ENCODE data around the gene CAPN10. TPM values are rescaled to one million over a fixed set of nuclear protein-coding genes. Genes with fewer than 3 reads are reported as not detected.

CAPN10 gene
- polyA plus RNA-seq, 2 of the 4 experiments (the other 2 are of a cell fraction): 8.4 to 15.8 TPM

- H3K4me2 ChIP-seq: no peak overlapping the region
- ChIA-PET POLR2A (interaction anchor here (3.4 kb wide), 1 partner anchor 11 kb away, joined by 9 read pairs; the partner anchor contains the start of gene CAPN10), CTCF (interaction anchor here (0.6 to 7.3 kb wide), 4 partner anchors 9 to 26 kb away, joined by 3 to 76 read pairs (median 4); partner anchors contain the start of gene CAPN10)
- H3K4me1 ChIP-seq: peaks cover 19% of the 10 kb centered on the region
- H3K9me3 ChIP-seq: no peaks in the 10 kb centered on the region
- ATAC-seq (no peak), FAIRE-seq (no peak), DNase-seq (ENCODE audit: low read depth in 1 of 2, low spot score in 1 of 2) (no peak)
- TF ChIP-seq ZNF302 (CRISPR knock-in tag; IDR thresholded peaks at IDR 0.05) (no peak), BCL3 (IDR thresholded peaks at IDR 0.05) (no peak), RNF2 (IDR thresholded peaks at IDR 0.05; ENCODE audit: borderline replicate concordance, low read depth) (no peak), ZSCAN20 (CRISPR knock-in tag; IDR thresholded peaks at IDR 0.05) (no peak), CHD2 (IDR thresholded peaks at IDR 0.05; ENCODE audit: low read length, partially characterized antibody) (no peak), POLR2AphosphoS2 (conservative IDR thresholded peaks at IDR 0.05; ENCODE audit: low read length) (no peak), HES2 (IDR thresholded peaks at IDR 0.05) (no peak), MYC (IDR thresholded peaks at IDR 0.05; ENCODE audit: borderline replicate concordance, low read length) (no peak)
- TF ChIP-seq, protein P1, sequence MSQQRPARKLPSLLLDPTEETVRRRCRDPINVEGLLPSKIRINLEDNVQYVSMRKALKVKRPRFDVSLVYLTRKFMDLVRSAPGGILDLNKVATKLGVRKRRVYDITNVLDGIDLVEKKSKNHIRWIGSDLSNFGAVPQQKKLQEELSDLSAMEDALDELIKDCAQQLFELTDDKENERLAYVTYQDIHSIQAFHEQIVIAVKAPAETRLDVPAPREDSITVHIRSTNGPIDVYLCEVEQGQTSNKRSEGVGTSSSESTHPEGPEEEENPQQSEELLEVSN (IDR thresholded peaks at IDR 0.05; ENCODE audit: borderline replicate concordance, low read depth): no peak
- no peak overlapping the region for H3K4me3 ChIP-seq
- H3K27ac ChIP-seq: no peak overlapping the region
- WGBS (ENCODE audit: missing lambda C conversion rate): 92% methylated on average over 13 of the region's 23 CpGs
These were observed 11.2 kb upstream of the CAPN10 start for GRCh38 chr2:240575101-240575965.

DNA sequence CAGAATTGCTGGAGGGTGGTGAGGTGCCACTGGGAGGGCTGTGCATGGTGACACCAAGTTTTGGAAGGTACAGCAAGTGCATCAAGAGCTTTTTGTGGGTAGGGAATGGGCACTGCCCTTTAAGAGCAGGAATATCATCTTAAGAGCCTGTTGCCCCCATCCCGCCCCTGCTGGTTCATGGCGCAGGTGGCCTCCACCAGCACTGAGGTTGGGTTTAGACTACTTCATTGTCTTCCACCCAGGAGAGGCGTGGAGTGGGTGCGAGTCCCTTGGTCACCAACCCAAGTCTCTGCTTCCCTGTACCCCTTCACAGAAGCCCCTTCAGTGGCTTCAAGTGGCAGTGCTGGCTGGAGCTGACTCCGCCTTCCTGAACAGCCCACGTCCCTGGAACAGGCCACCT is 10.5 kb upstream of the CAPN10 start:
- no peak for FAIRE-seq
- CTCF ChIA-PET: interaction anchor here (0.6 to 7.3 kb wide), 3 partner anchors 10 to 15 kb away, joined by 3 to 76 read pairs (median 6); partner anchors contain the start of gene CAPN10
- H3K4me2 ChIP-seq: no peak overlapping the region
- WGBS (ENCODE audit: missing lambda C conversion rate): 80% methylated on average over 6 of the region's 6 CpGs
- H3K4me3 ChIP-seq: no peak overlapping the region
- H3K27ac ChIP-seq: no peak overlapping the region
- H3K4me1 ChIP-seq: peaks cover 23% of the 10 kb centered on the region
- DNase-seq (ENCODE audit: low read depth in 1 of 2, low spot score in 1 of 2): no peak
- no peak for ATAC-seq
- POLR2A ChIA-PET: interaction anchor here (3.4 kb wide), 1 partner anchor 10 kb away, joined by 9 read pairs; the partner anchor contains the start of gene CAPN10
- no peaks in the 10 kb centered on the region for H3K9me3 ChIP-seq
- TF ChIP-seq FOSL2 (IDR thresholded peaks at IDR 0.05): no peak
- no peak for TF ChIP-seq FOSL2 (CRISPR knock-in tag; IDR thresholded peaks at IDR 0.05)
- TF ChIP-seq MYC (IDR thresholded peaks at IDR 0.05; ENCODE audit: borderline replicate concordance, low read length): no peak
- no peak for TF ChIP-seq BCL3 (IDR thresholded peaks at IDR 0.05)
- TF ChIP-seq CHD2 (IDR thresholded peaks at IDR 0.05; ENCODE audit: low read length, partially characterized antibody): no peak
- no peak for TF ChIP-seq HOXB5 (CRISPR knock-in tag; IDR thresholded peaks at IDR 0.05)
- TF ChIP-seq ELK1 (IDR thresholded peaks at IDR 0.05; ENCODE audit: low read depth, low read length): no peak
- TF ChIP-seq, protein P2, sequence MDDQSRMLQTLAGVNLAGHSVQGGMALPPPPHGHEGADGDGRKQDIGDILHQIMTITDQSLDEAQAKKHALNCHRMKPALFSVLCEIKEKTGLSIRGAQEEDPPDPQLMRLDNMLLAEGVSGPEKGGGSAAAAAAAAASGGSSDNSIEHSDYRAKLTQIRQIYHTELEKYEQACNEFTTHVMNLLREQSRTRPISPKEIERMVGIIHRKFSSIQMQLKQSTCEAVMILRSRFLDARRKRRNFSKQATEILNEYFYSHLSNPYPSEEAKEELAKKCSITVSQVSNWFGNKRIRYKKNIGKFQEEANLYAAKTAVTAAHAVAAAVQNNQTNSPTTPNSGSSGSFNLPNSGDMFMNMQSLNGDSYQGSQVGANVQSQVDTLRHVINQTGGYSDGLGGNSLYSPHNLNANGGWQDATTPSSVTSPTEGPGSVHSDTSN (IDR thresholded peaks at IDR 0.05): no peak
- no peak for TF ChIP-seq ZNF302 (CRISPR knock-in tag; IDR thresholded peaks at IDR 0.05)
- no peak for TF ChIP-seq ZSCAN20 (CRISPR knock-in tag; IDR thresholded peaks at IDR 0.05)
- no peak for TF ChIP-seq RARB (CRISPR knock-in tag; IDR thresholded peaks at IDR 0.05)
- TF ChIP-seq CBX8 (IDR thresholded peaks at IDR 0.05): no peak
- TF ChIP-seq POLR2A (IDR thresholded peaks at IDR 0.05; ENCODE audit: low read length): no peak
- TF ChIP-seq EP300 (IDR thresholded peaks at IDR 0.05): no peak
- no peak for TF ChIP-seq ZFP36 (IDR thresholded peaks at IDR 0.05; ENCODE audit: borderline replicate concordance, partially characterized antibody)
- TF ChIP-seq POLR2AphosphoS2 (conservative IDR thresholded peaks at IDR 0.05; ENCODE audit: low read length): no peak
- TF ChIP-seq NFE2L2 (conservative IDR thresholded peaks at IDR 0.05; ENCODE audit: low read length): no peak
- TF ChIP-seq JUNB (IDR thresholded peaks at IDR 0.05): no peak
- no peak for TF ChIP-seq SREBF2 (IDR thresholded peaks at IDR 0.05)
- TF ChIP-seq REST (IDR thresholded peaks at IDR 0.05): no peak
- no peak for TF ChIP-seq RCOR1 (IDR thresholded peaks at IDR 0.05; ENCODE audit: low read depth, low read length)
